Endometrial microvascular endothelial cells (primary cell): ENCODE data around the gene DDN. TPM values are rescaled to one million over a fixed set of nuclear protein-coding genes. Genes with fewer than 3 reads are reported as not detected.

Experiments used
- in situ Hi-C: cut with HindIII; loops from 2 replicates; pipeline ENCODE4 v1.10.0; 2017; ENCODE audit warnings: low sequenced_read_pairs, low pct_unique_long_range_greater_than_20kb; ENCODE audit errors: inconsistent ontology term
- total RNA-seq: library from RNA; depleted of rRNA; stranded (reverse); fragments of >200 nt; gene quantifications from one replicate; pipeline ENCODE4 v1.2.3, GENCODE V29; 2015; ENCODE audit errors: inconsistent ontology term

The DDN gene
- total RNA-seq, 1 donor from 2014 or later: 0.93 TPM

GRCh38 chr12:48990552-48990951, 8.6 kb downstream of the DDN start:
- in situ Hi-C loops: no loop called here

- in situ Hi-C loops: no loop called here
Observed at GRCh38 chr12:48988030-48988649, 11.0 kb downstream of the DDN start.

DNA sequence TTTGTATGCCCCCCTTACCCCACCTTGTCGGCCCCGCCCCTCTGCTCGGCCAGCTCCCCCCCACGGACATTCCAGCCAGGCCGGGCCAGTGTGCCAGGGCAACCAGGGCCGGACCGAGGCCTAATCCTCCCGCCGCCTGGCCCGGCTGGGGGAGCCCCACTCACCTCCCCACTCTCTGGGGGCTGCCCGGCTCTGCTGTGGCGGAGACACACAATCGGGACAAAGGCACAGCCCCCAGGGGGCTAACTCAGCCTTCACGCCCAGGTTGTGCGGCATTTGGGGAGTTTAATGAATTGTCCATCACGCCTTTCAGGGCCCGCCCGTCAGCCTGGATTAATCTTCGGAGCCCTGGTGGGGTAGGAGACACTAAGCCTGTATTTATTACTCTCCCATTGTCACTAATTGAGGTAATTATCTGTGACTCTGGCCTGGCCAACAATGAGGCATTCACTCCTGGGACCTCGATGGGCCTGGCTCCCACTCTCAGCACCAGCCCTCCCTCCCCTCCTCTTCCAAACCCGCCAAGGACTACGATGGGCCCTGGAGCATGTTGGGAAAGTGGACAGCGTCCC, 12.4 kb downstream of the DDN start:
- in situ Hi-C loops: no loop called here

DNA sequence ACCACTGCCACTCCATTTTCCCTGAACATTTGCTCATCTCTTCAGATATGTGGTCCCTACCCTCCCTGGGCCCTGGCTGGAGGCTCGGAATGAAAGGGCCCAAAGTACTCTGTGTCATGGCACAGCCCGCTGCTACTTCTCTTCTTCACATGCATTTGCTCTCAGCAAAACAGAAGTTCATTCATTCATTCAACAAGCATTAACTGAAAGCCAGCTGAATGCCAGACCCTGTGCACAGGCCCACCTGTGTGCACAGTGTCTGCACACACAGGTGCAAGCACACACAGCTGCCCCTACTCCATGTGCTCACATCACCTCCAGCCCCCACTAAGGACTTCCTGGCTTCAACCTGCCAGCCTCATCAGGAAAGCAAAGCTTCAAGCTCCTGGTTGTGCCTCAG, 13.3 kb downstream of the DDN start:
- in situ Hi-C loops: no loop called here

GRCh38 chr12:48985475-48985897, 13.7 kb downstream of the DDN start:
- in situ Hi-C loops: no loop called here

- in situ Hi-C loops: no loop called here
Observed at GRCh38 chr12:48982397-48983080, 16.6 kb downstream of the DDN start.

- in situ Hi-C loops: no loop called here
Observed at GRCh38 chr12:48981757-48982157, 17.4 kb downstream of the DDN start.

- in situ Hi-C loops: no loop called here
Observed at GRCh38 chr12:48980953-48981756, 18.0 kb downstream of the DDN start.

DNA sequence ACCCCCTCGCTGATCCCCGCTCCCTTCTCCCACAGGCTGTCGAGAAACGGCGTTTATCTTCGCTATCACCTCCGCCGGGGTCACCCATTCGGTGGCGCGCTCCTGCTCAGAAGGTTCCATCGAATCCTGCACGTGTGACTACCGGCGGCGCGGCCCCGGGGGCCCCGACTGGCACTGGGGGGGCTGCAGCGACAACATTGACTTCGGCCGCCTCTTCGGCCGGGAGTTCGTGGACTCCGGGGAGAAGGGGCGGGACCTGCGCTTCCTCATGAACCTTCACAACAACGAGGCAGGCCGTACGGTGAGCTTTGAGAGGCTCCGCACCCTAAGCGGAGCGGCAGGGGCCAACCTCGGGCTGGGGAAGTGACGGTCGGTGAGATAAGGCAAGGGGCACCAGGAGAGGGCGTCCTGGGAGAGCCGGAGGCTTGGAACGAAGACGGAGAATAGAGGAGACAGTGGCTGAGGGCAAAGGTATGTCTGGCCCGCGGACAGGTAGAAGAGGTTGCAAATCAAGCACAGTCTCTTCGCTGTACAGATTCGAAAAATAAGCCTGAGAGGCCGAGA, 18.7 kb downstream of the DDN start:
- in situ Hi-C loops: no loop called here

DNA sequence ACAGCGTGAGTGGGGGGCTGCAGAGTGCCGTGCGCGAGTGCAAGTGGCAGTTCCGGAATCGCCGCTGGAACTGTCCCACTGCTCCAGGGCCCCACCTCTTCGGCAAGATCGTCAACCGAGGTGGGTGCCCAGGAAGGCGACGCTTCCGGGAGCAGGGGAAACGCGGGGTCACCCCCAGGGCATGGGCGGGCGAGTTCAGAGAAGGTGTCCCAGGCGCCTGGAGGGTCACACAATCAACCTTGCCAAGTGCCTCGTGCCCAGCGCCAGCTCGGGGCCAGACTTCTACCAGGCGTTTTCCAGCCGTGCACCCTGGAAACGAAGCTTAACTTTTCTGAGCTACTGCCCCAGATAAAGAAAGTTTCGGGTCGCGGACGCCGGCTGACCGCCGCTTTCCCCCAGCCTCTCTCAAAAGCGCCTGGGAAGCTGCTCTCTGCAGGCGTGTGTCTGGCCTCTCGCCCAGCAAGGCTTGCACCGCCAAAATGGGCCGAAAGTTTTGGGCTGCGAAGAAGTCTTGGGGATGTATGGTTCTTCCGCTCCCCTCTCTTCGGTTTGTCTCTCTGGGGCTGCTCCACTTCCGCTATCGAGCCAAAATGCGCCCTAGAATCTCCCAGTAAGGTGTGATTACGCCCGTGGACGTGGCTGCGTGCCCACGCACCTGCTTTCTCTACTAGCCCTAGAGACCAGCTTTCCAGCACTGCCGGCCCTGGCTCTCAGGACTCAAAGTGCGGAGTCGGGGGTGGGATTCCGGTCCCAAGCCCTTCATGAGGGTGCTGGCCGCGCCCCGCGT, 19.4 kb downstream of the DDN start:
- in situ Hi-C loops: no loop called here

DNA sequence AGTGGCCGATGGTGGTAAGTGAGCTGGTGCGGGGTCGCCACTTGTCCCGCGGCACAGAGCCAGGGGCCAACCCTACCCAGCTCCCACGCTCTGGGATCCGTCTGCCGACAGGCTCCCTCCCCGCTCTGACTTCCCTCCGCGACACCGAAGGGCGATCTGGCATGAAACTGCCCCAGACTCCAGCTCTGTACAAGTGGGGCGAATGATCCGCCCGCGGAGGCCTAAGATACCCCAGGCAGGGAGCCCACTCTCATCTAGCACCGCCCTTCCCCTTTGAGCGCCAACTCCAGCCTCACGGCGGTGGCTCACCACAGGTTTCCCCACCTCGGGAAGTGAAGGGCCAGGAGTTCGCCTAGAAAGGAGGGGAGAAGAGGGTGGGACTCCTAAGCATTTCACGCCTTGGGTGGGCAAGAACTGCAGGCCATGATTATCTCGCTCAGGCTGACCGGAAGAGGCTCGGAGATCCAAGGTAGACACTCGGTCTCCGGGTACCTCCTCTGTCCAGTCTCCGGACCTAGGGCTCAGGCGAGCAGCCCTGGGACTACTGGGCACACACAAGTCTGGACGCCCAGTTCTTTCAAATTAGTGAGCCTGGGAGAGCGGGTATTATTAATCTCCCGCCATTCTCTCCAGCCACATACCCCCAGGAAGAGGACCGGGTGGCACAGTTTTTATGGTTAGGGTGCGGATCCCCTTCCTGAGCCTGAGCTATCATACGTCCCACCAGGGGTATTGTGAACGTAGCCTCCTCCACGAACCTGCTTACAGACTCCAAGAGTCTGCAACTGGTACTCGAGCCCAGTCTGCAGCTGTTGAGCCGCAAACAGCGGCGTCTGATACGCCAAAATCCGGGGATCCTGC, 20.2 kb downstream of the DDN start:
- in situ Hi-C loops: no loop called here

- in situ Hi-C loops: no loop called here
Observed at GRCh38 chr12:48978291-48978740, 20.9 kb downstream of the DDN start, which contains the start of gene WNT1. WNT1 (plus strand) TSS chr12:48978322; CDS start chr12:48978651, 329 bp downstream.

DNA sequence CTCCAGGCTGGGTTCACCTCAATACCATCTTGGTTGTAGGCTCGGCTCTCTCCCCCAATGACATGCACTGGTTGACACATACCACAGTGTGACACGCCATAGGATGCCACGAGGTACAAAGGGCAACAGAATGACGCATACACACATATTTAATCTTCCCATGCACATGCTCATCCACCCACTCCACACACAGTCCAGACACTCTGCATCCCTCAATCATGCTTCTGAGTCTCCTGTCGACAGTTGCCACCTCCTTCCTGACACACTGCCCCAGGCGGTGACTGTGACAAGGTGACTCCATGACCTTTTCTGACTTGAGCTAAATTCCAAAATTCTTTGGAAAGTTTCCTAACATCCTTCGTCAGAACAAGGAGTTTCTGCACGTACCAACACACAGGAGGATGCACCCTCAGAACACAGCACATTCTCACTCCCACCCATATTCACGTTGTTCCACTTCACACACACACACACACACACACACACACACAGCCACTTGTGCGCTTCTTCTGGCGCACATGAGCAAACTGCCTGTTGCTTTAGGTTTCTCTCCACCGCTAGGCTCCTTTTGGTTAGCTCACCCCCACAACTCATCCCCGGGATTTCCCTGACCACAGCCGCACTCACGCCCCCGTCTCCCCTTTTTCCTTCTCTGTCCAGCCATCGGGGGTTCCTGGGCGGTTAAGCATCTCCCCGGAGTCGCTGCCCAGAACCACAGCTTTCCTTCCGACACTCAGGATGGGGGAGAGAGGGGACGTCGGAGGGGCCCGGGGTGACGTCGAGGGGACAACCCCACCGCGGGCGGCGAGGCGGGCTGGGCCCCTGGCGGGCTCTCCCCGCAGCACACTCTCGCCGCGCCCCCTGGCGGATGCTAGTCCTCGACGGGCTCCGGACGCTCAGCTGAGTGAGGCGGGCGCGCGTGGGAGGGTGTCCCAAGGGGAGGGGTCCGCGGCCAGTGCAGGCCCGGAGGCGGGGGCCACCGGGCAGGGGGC, 21.6 kb downstream of the DDN start:
- in situ Hi-C loops: no loop called here

DNA sequence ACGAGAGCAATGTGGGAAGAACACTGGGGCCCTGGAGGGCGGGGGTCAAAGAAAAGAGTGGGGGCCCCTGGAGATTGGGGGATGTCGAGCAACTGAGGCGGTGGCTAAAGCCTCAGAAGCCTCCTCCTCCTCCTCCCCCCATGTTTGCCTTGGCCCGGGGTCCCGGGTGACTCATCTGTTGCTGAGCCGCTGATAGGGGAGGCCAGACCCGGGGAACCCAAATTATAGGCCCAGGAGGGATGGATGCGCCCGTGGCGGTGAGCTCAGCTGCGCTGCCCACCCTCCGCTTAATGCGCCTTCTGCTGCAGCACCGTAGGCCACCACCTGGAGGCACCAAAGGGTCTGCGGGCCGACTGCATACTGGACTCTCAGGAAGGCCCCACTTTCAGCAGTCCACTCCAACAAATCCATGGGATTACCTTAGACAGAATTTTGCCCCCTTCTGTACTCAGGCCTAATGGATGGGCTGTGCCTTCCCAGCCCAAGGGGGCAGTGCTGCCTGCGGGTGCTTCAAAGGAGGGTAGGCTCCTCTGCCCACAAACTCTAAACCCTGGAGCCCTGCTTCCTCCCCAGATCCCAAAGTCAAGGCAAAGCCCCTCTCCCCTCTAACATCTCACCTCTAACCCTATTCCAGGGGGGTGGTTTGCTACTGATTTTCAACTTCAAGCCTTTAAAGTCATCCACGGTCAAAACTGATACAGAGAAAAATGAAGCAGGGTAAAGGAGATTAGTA, 25.1 kb downstream of the DDN start:
- in situ Hi-C loops: no loop called here

DNA sequence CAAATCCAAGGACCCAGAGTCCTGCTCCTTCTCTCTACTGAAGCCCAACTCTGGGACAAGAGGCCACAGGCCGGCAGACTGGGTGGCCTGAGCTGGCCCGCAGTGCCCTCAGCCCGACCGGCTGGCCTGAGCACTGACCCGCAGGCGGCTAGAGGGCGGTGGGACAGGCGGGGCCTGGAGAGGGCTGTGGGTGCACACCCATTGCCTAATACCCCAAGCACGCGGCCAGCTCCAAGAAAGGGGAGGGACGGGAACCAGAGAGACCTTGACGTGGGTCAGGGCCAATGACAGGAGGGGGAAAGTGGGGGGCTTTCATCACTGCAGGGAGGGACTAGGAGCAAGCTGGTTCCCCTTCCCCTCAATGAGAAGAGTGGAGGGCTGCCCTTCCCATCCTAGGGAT, 25.6 kb downstream of the DDN start:
- in situ Hi-C loops: no loop called here

DNA sequence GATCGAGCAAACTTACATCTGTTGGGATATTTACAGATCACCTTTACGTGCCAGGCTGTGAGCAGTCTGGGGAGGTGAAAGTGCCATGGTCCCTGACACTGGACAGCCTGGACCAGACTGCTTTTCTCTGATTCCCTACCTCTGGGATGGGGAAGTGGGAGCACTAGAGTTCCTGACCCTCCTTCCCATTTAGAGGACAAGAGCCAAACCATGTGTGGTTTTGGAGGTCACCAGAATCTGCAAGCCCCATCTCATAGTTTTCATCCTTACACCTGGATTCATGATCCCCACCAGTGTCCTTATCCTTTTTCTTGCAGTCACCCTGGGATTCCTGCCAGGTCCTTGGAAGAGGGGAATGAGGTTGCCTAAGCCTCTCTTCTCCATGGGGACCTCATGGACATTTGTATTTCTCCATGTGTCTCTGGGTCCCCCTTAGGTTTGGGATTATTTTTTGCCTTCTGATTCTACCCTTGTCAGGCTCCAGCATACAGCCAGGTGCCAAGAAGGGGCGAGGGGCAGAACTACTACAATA, 26.2 kb downstream of the DDN start:
- in situ Hi-C loops: no loop called here
